NCI-H2107 treated with DMSO at 0.1 percent for 48 hours (cell line): ENCODE data around the gene EPX.

Experiments used
- DNase-seq: peaks from one replicate; lab custom pipeline; 2025; ENCODE audit not compliant: unreplicated experiment; lab: John Stamatoyannopoulos, UW

Gene EPX

GRCh38 chr17:58224315-58224714 is 31.8 kb downstream of the EPX start:
- DNase-seq: no peak

- DNase-seq: no peak
These were observed 35.2 kb downstream of the EPX start for GRCh38 chr17:58227733-58228132.

- no peak for DNase-seq
These were observed 36.2 kb downstream of the EPX start for GRCh38 chr17:58228679-58229078.

- DNase-seq: no peak
These were observed 36.9 kb downstream of the EPX start for GRCh38 chr17:58229384-58229783.

- no peak for DNase-seq
These were observed 37.4 kb downstream of the EPX start for GRCh38 chr17:58229881-58230280.

- DNase-seq: no peak
These were observed 39.1 kb downstream of the EPX start for GRCh38 chr17:58231641-58232040.

- no peak for DNase-seq
These were observed 40.2 kb downstream of the EPX start for GRCh38 chr17:58232707-58233156.

GRCh38 chr17:58233543-58233942 is 41.0 kb downstream of the EPX start:
- no peak for DNase-seq

GRCh38 chr17:58234512-58234911 is 42.0 kb downstream of the EPX start:
- no peak for DNase-seq

- DNase-seq: no peak
These were observed 43.3 kb downstream of the EPX start for GRCh38 chr17:58235821-58236220.

GRCh38 chr17:58236394-58236793 is 43.9 kb downstream of the EPX start:
- DNase-seq: no peak

GRCh38 chr17:58238147-58238634 is 45.7 kb downstream of the EPX start, which contains the start of gene LPO:
TSS of gene LPO (plus strand) at chr17:58238584. CDS start at chr17:58242980, 4,396 bp downstream.
- no peak for DNase-seq

- DNase-seq: no peak
These were observed 47.5 kb downstream of the EPX start for GRCh38 chr17:58239987-58240386.

- DNase-seq: no peak
These were observed 49.8 kb downstream of the EPX start for GRCh38 chr17:58242171-58242784.

- DNase-seq: no peak
These were observed 52.4 kb downstream of the EPX start for GRCh38 chr17:58244963-58245362.

- no peak for DNase-seq
These were observed 53.0 kb downstream of the EPX start for GRCh38 chr17:58245428-58246103.

- no peak for DNase-seq
These were observed 53.7 kb downstream of the EPX start for GRCh38 chr17:58246104-58246740.

- DNase-seq: no peak
These were observed 54.3 kb downstream of the EPX start for GRCh38 chr17:58246781-58247180.

GRCh38 chr17:58247511-58248363 is 55.2 kb downstream of the EPX start:
- no peak for DNase-seq

GRCh38 chr17:58248955-58249269 is 56.4 kb downstream of the EPX start:
- DNase-seq: no peak
